ENCODE results near the gene MYH7.
"Not testable (repeated sequence)": the region's sequence is repeated elsewhere in the genome, so short reads cannot be mapped to it uniquely, and the experiment has no call there.

Gene MYH7

GRCh38 chr14:23406725-23407355 is 28.6 kb downstream of the MYH7 start:
- no peak for DNase-seq

GRCh38 chr14:23406244-23406643 is 29.2 kb downstream of the MYH7 start:
- no peak for DNase-seq

GRCh38 chr14:23405516-23406025 is 29.9 kb downstream of the MYH7 start:
- DNase-seq, result no peak

- DNase-seq, result no peak
Measured at GRCh38 chr14:23405096-23405495, 30.4 kb downstream of the MYH7 start.

- no peak for DNase-seq
Measured at GRCh38 chr14:23404331-23404900, 31.0 kb downstream of the MYH7 start.

GRCh38 chr14:23403908-23404307 is 31.6 kb downstream of the MYH7 start:
- no peak for DNase-seq

- no peak for DNase-seq
Measured at GRCh38 chr14:23403139-23403438, 32.4 kb downstream of the MYH7 start.

- no peak for DNase-seq
Measured at GRCh38 chr14:23402296-23403138, 32.9 kb downstream of the MYH7 start.

GRCh38 chr14:23401291-23401690 is 34.2 kb downstream of the MYH7 start:
- no peak for DNase-seq

GRCh38 chr14:23400496-23401149 is 34.8 kb downstream of the MYH7 start:
- DNase-seq, result not testable (repeated sequence)

- DNase-seq, result no peak
Measured at GRCh38 chr14:23399591-23399990, 35.9 kb downstream of the MYH7 start.

- DNase-seq, result no peak
Measured at GRCh38 chr14:23399136-23399535, 36.3 kb downstream of the MYH7 start.

GRCh38 chr14:23398348-23398747 is 37.1 kb downstream of the MYH7 start:
- DNase-seq, result no peak

GRCh38 chr14:23396781-23397407 is 38.6 kb downstream of the MYH7 start:
- DNase-seq, result no peak

GRCh38 chr14:23396126-23396525 is 39.3 kb downstream of the MYH7 start:
- no peak for DNase-seq

GRCh38 chr14:23392613-23393012 is 42.8 kb downstream of the MYH7 start:
- no peak for DNase-seq

GRCh38 chr14:23389871-23390270 is 45.6 kb downstream of the MYH7 start:
- DNase-seq, result not testable (repeated sequence)

GRCh38 chr14:23389396-23389795 is 46.1 kb downstream of the MYH7 start:
- no peak for DNase-seq

- DNase-seq, result no peak
Measured at GRCh38 chr14:23388996-23389395, 46.5 kb downstream of the MYH7 start.

- DNase-seq, result no peak
Measured at GRCh38 chr14:23387916-23388882, 47.3 kb downstream of the MYH7 start.

GRCh38 chr14:23386999-23387398 is 48.5 kb downstream of the MYH7 start:
- DNase-seq, result no peak

GRCh38 chr14:23386266-23386657 is 49.2 kb downstream of the MYH7 start:
- DNase-seq, result not testable (repeated sequence)

All from activated CD4-positive, alpha-beta T cell treated with anti-CD3 and anti-CD28 coated beads, Interleukin-2, Interleukin-6, amounts not matched to agents 100 ng/mL and 50 ng/mL, durations not matched to agents 16 hours and 8 hours (primary cell).